Common myeloid progenitor, CD34-positive (primary cell): Measurements from ENCODE around the gene S100PBP.

ENCODE experiments used
- CTCF ChIA-PET: fragments of 350-600 bp; sonication (Branson Sonifier 250); formaldehyde crosslinking; loops from one replicate; lab custom pipeline; 2021; ENCODE audit warnings: antibody characterized with exemption; lab: Charles Lee
- POLR2A ChIA-PET: fragments of 350-600 bp; sonication (Branson Sonifier 250); formaldehyde crosslinking; loops from one replicate; lab custom pipeline; 2021; ENCODE audit warnings: antibody characterized with exemption; lab: Charles Lee
- DNase-seq, 3 donors: peaks; one replicate each; pipeline versions ENCODE4 v3.0.0 to v3.0.0-alpha.2; 2013
- H3K27ac ChIP-seq, 2 experiments: 1 replicate in 1 of 2; 2 replicates in 1 of 2; pipeline ENCODE4 v1.7.0; 2013; ENCODE audit warnings: inconsistent platforms in 2 of 2, low read length in 2 of 2, mild to moderate bottlenecking in 2 of 2, low read depth in 1 of 2, moderate library complexity in 1 of 2; ENCODE audit not compliant: severe bottlenecking in 2 of 2, insufficient read depth in 1 of 2, poor library complexity in 1 of 2
- H3K27me3 ChIP-seq, 5 experiments: replicated peaks in 2 of 5; 1 replicate in 3 of 5; 2 replicates in 2 of 5; pipeline versions ENCODE4 v1.6.1 to v1.7.0; 2013; ENCODE audit warnings: low read length in 4 of 5, mild to moderate bottlenecking in 2 of 5, moderate library complexity in 2 of 5, inconsistent platforms in 1 of 5; ENCODE audit not compliant: insufficient read depth in 5 of 5, control insufficient read depth in 4 of 5
- H3K36me3 ChIP-seq, 4 experiments: 1 replicate in 2 of 4; 2 replicates in 2 of 4; pipeline versions ENCODE4 v1.6.1 to v1.7.0; 2013; ENCODE audit warnings: low read length in 3 of 4, control low read depth in 1 of 4, mild to moderate bottlenecking in 1 of 4; ENCODE audit not compliant: control insufficient read depth in 4 of 4, insufficient read depth in 4 of 4
- H3K4me1 ChIP-seq, 4 experiments: 1 replicate in 3 of 4; 2 replicates in 1 of 4; pipeline versions ENCODE4 v1.6.1 to v1.7.1; 2013; ENCODE audit warnings: low read length in 3 of 4, mild to moderate bottlenecking in 3 of 4, control low read depth in 1 of 4, inconsistent platforms in 1 of 4, moderate library complexity in 1 of 4; ENCODE audit not compliant: control insufficient read depth in 4 of 4, insufficient read depth in 4 of 4; ENCODE audit errors: control extremely low read depth in 1 of 4
- H3K4me3 ChIP-seq, 7 experiments: 1 replicate in 4 of 7; 2 replicates in 3 of 7; pipeline versions ENCODE4 v1.5.1 to v1.7.0; 2013; ENCODE audit warnings: mild to moderate bottlenecking in 7 of 7, low read length in 6 of 7, moderate library complexity in 6 of 7, inconsistent platforms in 2 of 7, low read depth in 2 of 7, control low read depth in 1 of 7; ENCODE audit not compliant: insufficient read depth in 4 of 7, control insufficient read depth in 1 of 7; ENCODE audit errors: extremely low read depth in 1 of 7
- H3K9me3 ChIP-seq, 5 experiments: 1 replicate in 4 of 5; 2 replicates in 1 of 5; pipeline versions ENCODE4 v1.6.1 to v1.7.1; 2013; ENCODE audit warnings: low read length in 4 of 5, mild to moderate bottlenecking in 2 of 5, inconsistent platforms in 1 of 5, low read depth in 1 of 5, moderate library complexity in 1 of 5; ENCODE audit not compliant: control insufficient read depth in 4 of 5, insufficient read depth in 2 of 5; ENCODE audit errors: control extremely low read depth in 1 of 5
- WGBS: methylation state at CpG from one replicate; pipeline ENCODE4 v1.1.5; 2013; ENCODE audit not compliant: insufficient coverage; 5-methylcytosine and 5-hydroxymethylcytosine counted together

The S100PBP gene

GRCh38 chr1:32855861-32856617 lies 38.6 kb downstream of the S100PBP start:
- ChIA-PET CTCF (no interaction called here), POLR2A (no interaction called here)
- Histone ChIP-seq H3K4me1 (peaks cover 0 to 5% (median 0%) of the 10 kb centered on the region in 4 experiments), H3K27me3 (no peaks in the 10 kb centered on the region), H3K36me3 (peaks cover 27 to 74% (median 52%) of the 10 kb centered on the region in 4 experiments), H3K4me3 (no peak overlapping the region), H3K9me3 (no peaks in the 10 kb centered on the region), H3K27ac (no peak overlapping the region)
- DNase-seq, result no peak
- WGBS, result over 99% methylated on average over 7 of the region's 13 CpGs

DNA sequence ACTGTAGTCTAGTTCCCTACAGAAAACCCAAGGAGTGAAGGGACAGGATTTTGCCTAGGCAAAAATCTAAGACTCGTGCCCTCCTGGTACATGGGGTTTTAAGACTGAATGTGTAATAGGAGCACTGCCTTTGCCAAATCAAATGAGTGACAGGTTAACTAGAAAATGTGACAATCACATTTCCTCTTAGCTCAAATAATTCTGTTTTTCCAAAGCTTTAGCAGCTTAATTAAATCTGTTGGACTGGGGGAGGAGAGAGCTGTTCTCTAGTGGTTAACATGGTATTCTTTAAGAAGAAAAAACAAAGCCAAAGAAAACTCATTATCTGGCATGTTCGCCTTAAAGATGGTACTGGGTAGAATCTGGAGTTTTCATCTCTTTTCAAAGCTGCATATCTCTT lies 40.7 kb downstream of the S100PBP start:
- Histone ChIP-seq H3K9me3 (no peaks in the 10 kb centered on the region), H3K4me1 (peaks cover 0 to 5% (median 0%) of the 10 kb centered on the region in 4 experiments), H3K4me3 (no peak overlapping the region), H3K27ac (no peak overlapping the region), H3K36me3 (peaks cover 20 to 72% (median 52%) of the 10 kb centered on the region in 4 experiments), H3K27me3 (no peaks in the 10 kb centered on the region)
- ChIA-PET CTCF (interaction anchor here (7.5 kb wide), 1 partner anchor 18 kb away, joined by 33 read pairs; no protein-coding TSS in a partner anchor), POLR2A (no interaction called here)
- DNase-seq, result no peak
- no CpG with 5 or more reads among the region's 2 CpGs for WGBS

DNA sequence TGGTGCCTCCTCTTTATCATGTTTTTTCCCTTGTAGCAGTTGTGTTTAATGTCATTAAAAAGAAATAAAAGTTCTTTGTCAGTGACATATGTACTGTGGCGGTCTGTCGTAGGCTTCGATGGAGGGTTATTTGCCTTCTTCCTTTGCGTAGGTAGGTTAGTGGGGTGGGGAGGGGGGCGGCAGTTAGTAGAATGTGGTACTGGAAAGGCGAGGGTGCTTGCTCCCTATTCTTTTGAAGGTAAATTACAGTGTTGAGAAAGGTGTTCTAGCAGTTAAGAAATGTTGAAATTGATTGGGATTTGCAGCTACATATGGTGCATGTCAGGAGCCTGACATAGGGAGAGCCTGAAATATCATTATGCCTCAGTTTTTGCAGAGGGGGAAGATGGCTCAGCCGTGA lies 41.3 kb downstream of the S100PBP start:
- peaks cover 16 to 71% (median 52%) of the 10 kb centered on the region in 4 experiments for H3K36me3 ChIP-seq
- ChIA-PET POLR2A (interaction anchor here (0.6 kb wide), 1 partner anchor 205 kb away, joined by 4 read pairs; no protein-coding TSS in a partner anchor), CTCF (interaction anchor here (1.9 to 7.5 kb wide), 2 partner anchors 17 to 30 kb away, joined by 4 to 33 read pairs; no protein-coding TSS in a partner anchor)
- no peak for DNase-seq
- WGBS, result 93% methylated on average over 5 of the region's 7 CpGs
- H3K9me3 ChIP-seq, result no peaks in the 10 kb centered on the region
- peaks cover 0 to 5% (median 0%) of the 10 kb centered on the region in 4 experiments for H3K4me1 ChIP-seq
- H3K27me3 ChIP-seq, result no peaks in the 10 kb centered on the region
- no peak overlapping the region for H3K27ac ChIP-seq
- no peak overlapping the region for H3K4me3 ChIP-seq

DNA sequence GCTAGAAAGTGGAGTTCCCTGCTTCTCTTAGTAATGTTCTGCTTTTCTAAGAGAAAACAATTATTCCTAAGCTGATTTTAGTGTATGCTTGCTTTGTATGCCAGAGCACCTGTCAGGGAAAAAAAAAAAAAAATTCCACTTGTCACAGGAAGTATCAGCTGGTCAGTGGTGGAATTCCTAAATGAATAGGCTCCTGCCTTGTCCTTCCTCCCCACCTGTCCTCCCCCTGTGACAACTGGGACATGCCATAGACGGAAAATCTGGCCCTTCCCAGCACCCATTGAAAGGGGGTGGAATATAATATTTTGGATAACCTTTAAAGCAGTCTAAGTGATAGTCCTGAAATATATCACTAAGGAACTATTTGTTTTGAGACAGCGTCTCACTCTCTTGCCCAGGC lies 42.5 kb downstream of the S100PBP start:
- 100% methylated on average over 1 of the region's 2 CpGs for WGBS
- POLR2A ChIA-PET, result no interaction called here

GRCh38 chr1:32860566-32860965 lies 43.1 kb downstream of the S100PBP start:
- POLR2A ChIA-PET, result no interaction called here
- peaks cover 15 to 57% (median 44%) of the 10 kb centered on the region in 4 experiments for H3K36me3 ChIP-seq
- H3K9me3 ChIP-seq, result no peaks in the 10 kb centered on the region
- no peak overlapping the region for H3K4me3 ChIP-seq
- CTCF ChIA-PET, result interaction anchor here (0.6 to 7.5 kb wide), 7 partner anchors 11 to 49 kb away, joined by 3 to 33 read pairs (median 4); no protein-coding TSS in a partner anchor
- peaks cover 0 to 5% (median 0%) of the 10 kb centered on the region in 4 experiments for H3K4me1 ChIP-seq
- H3K27me3 ChIP-seq, result no peaks in the 10 kb centered on the region
- no peak overlapping the region for H3K27ac ChIP-seq
- no peak for DNase-seq

More for the DNA sequence above, 42.5 kb downstream of the S100PBP start:
- DNase-seq, result no peak
- Histone ChIP-seq H3K9me3 (no peaks in the 10 kb centered on the region), H3K4me3 (no peak overlapping the region), H3K36me3 (peaks cover 15 to 63% (median 47%) of the 10 kb centered on the region in 4 experiments), H3K4me1 (peaks cover 0 to 5% (median 0%) of the 10 kb centered on the region in 4 experiments), H3K27ac (no peak overlapping the region), H3K27me3 (no peaks in the 10 kb centered on the region)
- CTCF ChIA-PET, result interaction anchor here (0.7 to 7.5 kb wide), 5 partner anchors 10 to 31 kb away, joined by 3 to 33 read pairs (median 4); no protein-coding TSS in a partner anchor

GRCh38 chr1:32861904-32862695 lies 44.6 kb downstream of the S100PBP start:
- H3K4me1 ChIP-seq, result peaks cover 0 to 5% (median 0%) of the 10 kb centered on the region in 4 experiments
- WGBS, result 96% methylated on average over 3 of the region's 3 CpGs
- H3K9me3 ChIP-seq, result no peaks in the 10 kb centered on the region
- ChIA-PET POLR2A (no interaction called here), CTCF (interaction anchor here (1.4 to 7.5 kb wide), 4 partner anchors 10 to 14 kb away, joined by 5 to 33 read pairs (median 5); no protein-coding TSS in a partner anchor)
- peaks cover 7 to 45% (median 32%) of the 10 kb centered on the region in 4 experiments for H3K36me3 ChIP-seq
- no peak overlapping the region for H3K4me3 ChIP-seq
- no peaks in the 10 kb centered on the region for H3K27me3 ChIP-seq
- no peak overlapping the region for H3K27ac ChIP-seq
- no peak for DNase-seq
